OCI-M1 (cell line): ENCODE measurements around the gene PDHX.

Experiments used
- DNase-seq: peaks from one replicate; lab custom pipeline; 2025; lab: John Stamatoyannopoulos, UW

The PDHX gene

GRCh38 chr11:34957606-34958005 is 41.2 kb downstream of the PDHX start:
- no peak for DNase-seq

GRCh38 chr11:34959770-34960169 is 43.4 kb downstream of the PDHX start:
- DNase-seq = no peak

GRCh38 chr11:34960277-34960676 is 43.9 kb downstream of the PDHX start:
- no peak for DNase-seq

- no peak for DNase-seq
Observed at GRCh38 chr11:34962034-34962433, 45.6 kb downstream of the PDHX start.

- no peak for DNase-seq
Observed at GRCh38 chr11:34963351-34963750, 46.9 kb downstream of the PDHX start.

GRCh38 chr11:34964610-34965331 is 48.4 kb downstream of the PDHX start:
- DNase-seq = no peak

- DNase-seq = no peak
Observed at GRCh38 chr11:34968862-34969261, 52.4 kb downstream of the PDHX start.

GRCh38 chr11:34970033-34970432 is 53.6 kb downstream of the PDHX start:
- no peak for DNase-seq

GRCh38 chr11:34970480-34970879 is 54.1 kb downstream of the PDHX start:
- DNase-seq = no peak

- DNase-seq = no peak
Observed at GRCh38 chr11:34971928-34972327, 55.5 kb downstream of the PDHX start.

- no peak for DNase-seq
Observed at GRCh38 chr11:34972366-34972765, 55.9 kb downstream of the PDHX start.

- DNase-seq = no peak
Observed at GRCh38 chr11:34972892-34973291, 56.5 kb downstream of the PDHX start.

- no peak for DNase-seq
Observed at GRCh38 chr11:34975482-34975881, 59.1 kb downstream of the PDHX start.

GRCh38 chr11:34976496-34977088 is 60.2 kb downstream of the PDHX start:
- DNase-seq = no peak

- no peak for DNase-seq
Observed at GRCh38 chr11:34977089-34977912, 60.9 kb downstream of the PDHX start.

GRCh38 chr11:34978236-34979191 is 62.1 kb downstream of the PDHX start:
- DNase-seq = no peak

- DNase-seq = no peak
Observed at GRCh38 chr11:34984514-34984913, 68.1 kb downstream of the PDHX start.

- DNase-seq = no peak
Observed at GRCh38 chr11:34986883-34987520, 70.6 kb downstream of the PDHX start.

- DNase-seq = no peak
Observed at GRCh38 chr11:34987617-34988016, 71.2 kb downstream of the PDHX start.

GRCh38 chr11:34988294-34989255 is 72.2 kb downstream of the PDHX start:
- peak; percentile 62 for DNase-seq
